GM19025 (cell line): ENCODE measurements around the gene IRF1.
A peak's percentile ranks its signal among the peaks of the same experiment; 100 is the strongest.
"Not testable (repeated sequence)": the region's sequence is repeated elsewhere in the genome, so short reads cannot be mapped to it uniquely, and the experiment has no call there.

Experiments used
- ATAC-seq: cut with Tn5 transposase; IDR thresholded peaks from one replicate; pipeline ENCODE4 v1.9.1; 2021; ENCODE audit warnings: mild to moderate bottlenecking, low read depth, moderate library complexity; ENCODE audit not compliant: unreplicated experiment

IRF1 gene

GRCh38 chr5:132487841-132488555 lies 2.6 kb downstream of the IRF1 start:
- no peak for ATAC-seq

DNA sequence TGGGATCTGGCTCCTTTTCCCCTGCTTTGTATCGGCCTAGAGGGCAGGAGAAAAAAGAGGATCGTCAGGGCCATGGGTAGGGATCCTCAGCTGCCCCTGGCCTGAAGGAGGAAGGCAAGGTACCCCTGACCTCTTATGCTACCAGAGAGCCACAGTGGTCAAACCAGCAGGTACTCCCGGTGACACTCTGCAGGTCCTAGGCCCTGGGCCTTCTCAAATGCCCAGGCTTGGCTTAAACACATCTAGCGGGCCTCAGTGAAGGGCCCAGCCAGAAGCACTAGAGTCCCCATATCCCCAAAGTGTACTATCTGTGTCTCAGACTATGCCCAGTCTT lies 3.5 kb downstream of the IRF1 start:
- no peak for ATAC-seq

- no peak for ATAC-seq
Measured at GRCh38 chr5:132486318-132487094, 4.1 kb downstream of the IRF1 start.

DNA sequence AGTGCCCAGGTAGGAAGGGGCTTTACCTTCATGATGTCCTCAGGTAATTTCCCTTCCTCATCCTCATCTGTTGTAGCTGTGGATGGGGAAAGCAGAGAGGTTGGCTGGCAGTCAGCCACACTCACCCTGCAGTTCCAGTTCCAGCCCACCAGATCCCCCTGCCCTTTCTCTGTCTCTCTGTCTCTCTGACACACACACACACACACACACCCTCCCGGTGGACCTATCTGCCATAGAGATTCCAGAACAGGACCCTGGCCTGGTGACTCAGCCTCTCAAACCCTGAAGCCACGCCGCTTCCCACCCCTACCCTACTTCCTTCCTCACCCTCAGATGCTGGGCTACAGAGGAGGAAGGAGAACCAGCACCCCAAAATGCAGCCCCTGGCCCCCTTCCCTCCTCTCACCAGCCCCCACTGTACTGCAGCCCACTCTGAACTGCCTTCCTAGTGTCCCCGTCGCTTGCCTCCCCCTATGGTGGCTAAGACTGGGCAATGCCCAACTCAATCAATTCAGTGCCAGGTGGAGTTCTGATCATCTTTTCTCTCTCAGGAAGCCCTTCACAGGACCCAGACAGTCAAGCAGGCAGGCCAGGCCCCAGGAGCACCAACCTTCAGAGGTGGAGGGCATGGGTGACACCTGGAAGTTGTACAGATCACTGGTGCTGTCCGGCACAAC lies 4.8 kb downstream of the IRF1 start:
- ATAC-seq: no peak

DNA sequence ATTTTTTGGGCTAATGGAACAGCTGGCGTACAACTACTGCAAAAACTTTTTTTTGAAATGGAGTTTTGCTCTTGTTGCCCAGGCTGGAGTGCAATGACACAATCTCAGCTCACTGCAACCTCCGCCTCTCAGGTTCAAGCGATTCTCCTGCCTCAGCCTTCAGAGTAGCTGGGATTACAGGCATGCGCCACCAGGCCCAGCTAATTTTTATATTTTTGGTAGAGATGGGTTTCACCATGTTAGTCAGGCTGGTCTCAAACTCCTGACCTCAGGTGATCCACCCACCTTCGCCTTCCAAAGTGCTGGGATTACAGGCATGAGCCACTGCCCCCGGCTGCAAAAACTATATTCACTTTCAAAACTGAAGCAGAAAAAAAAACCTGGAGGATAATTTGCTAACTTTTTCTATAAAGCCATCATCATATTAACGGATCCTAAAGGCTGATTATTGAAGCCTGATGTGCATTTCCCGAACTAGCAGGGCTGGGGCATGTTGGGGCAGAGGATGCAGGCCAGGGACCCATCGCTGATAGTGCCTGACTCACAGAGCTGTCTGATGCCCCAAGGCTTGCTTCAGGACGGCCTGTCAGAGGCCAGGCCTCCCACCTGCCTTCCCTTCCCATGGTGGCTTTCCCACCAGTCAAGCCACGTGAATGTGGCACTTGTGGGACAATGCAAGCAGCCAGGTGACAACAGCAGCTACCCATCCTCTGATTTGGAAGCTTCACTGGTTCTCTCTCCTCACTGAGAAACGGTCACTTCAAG lies 5.5 kb downstream of the IRF1 start:
- ATAC-seq: not testable (repeated sequence)

GRCh38 chr5:132484391-132484725 lies 6.2 kb downstream of the IRF1 start:
- no peak for ATAC-seq

- no peak for ATAC-seq
Measured at GRCh38 chr5:132483661-132484390, 6.7 kb downstream of the IRF1 start.

- no peak for ATAC-seq
Measured at GRCh38 chr5:132483101-132483500, 7.5 kb downstream of the IRF1 start.

- ATAC-seq: no peak
Measured at GRCh38 chr5:132481596-132482211, 8.9 kb downstream of the IRF1 start.

GRCh38 chr5:132480893-132481595 lies 9.5 kb downstream of the IRF1 start:
- ATAC-seq: no peak

DNA sequence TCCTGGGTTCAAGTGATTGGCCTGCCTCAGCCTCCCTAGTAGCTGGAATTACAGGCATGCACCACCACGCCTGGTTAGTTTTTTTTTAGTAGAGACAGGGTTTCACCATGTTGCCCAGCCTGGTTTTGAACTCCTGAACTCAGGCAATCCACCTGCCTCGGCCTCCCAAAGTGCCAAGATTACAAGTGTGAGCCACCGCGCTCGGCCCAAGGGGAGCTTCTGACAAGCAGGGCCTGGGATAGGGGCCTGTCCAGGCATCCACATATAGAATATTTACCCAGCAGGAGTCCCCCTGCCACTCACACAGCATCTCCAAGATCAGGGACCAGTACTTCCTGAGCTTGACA lies 10.1 kb downstream of the IRF1 start:
- no peak for ATAC-seq

GRCh38 chr5:132480042-132480441 lies 10.5 kb downstream of the IRF1 start:
- ATAC-seq: no peak

DNA sequence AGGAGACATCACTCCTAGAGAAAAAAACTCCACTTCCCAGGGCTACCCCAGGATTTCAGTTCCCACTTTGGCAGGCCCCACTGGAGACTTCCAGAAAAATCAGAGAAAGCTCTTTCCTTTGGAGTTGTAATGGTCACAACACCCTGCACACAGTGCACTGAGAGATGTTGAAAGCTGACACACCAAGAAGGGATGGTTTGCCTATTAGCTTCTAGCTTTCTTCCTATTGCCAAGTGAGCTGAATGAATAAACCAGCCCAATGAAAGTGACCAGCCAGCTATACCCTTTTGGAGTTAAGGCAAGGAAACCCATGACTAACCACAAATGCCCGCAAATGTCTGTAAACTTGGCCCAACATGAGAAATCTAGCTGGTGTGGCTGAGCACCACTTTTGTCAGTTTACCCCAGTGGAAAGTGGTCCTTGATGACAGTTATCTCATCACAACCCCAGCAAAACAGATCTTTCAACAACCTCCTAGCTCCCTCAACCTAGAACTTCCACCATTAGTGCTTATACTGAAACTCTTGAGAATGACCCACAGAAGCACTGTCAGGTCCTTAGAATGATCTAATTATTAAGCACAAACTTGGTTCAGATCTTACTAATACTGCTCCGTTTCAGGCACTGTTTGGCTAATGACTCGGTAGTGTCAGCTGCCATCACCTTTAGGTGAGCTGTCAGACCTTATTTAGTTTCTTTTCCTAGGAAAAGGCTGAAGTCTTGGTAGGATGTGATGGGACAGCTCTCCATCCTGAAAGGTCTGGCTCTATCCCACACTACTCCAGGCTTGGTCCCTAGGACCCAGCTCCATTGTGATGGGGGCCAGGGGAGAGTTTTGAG lies 11.2 kb downstream of the IRF1 start:
- peak; percentile 42 for ATAC-seq

DNA sequence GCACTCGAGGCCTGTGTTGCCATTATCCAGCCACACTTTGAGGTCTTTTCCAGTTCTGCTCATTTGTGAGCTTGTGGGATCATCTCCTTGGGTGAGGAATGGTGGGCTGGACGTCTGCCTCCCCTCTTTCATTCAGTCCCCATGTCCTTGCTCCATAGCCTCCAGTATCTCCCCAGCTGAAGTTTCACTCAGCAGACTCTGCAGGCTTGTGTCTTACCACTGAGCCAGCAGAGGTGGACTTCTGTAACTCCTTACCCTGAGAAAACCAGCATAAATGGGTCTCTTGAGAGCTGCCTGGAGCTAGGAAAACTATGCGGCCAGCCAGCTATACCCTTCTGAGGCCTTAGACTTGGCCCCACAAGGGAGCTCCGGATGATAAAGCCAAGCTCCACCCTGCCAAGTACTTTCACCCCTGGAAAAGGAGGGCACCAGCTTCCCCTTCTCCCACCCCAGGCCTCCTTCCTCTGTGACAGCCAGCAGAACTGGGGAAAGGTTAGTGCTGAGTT lies 12.2 kb downstream of the IRF1 start:
- no peak for ATAC-seq

DNA sequence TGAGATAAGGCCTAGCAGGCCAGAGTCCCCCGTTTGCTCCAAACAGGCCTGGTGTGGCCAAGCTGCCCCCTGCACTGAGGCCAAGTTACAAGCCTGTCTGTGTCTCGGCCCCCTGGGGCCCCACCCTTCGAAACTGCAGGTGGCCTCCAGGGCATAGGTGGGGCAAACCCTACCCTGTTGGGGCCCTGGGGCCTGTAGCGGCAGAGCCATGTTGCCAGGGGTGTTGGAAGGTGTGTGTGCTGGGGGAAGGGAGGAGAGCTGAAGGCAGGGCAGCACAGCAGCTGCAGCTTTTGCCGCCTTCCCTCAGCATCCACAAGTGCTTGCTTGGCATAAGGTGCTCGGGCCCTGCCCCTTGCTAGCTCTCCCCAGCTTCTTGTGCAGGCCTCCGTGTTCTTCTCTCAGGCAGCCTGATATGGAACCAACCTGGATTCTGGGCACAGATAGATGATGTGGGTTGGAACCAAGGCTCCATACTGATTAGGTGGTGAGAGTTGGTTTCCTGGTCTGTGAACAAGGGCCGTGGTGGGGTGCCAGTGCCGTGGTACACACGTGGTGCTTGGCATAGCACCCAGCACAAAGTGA lies 12.7 kb downstream of the IRF1 start:
- no peak for ATAC-seq

DNA sequence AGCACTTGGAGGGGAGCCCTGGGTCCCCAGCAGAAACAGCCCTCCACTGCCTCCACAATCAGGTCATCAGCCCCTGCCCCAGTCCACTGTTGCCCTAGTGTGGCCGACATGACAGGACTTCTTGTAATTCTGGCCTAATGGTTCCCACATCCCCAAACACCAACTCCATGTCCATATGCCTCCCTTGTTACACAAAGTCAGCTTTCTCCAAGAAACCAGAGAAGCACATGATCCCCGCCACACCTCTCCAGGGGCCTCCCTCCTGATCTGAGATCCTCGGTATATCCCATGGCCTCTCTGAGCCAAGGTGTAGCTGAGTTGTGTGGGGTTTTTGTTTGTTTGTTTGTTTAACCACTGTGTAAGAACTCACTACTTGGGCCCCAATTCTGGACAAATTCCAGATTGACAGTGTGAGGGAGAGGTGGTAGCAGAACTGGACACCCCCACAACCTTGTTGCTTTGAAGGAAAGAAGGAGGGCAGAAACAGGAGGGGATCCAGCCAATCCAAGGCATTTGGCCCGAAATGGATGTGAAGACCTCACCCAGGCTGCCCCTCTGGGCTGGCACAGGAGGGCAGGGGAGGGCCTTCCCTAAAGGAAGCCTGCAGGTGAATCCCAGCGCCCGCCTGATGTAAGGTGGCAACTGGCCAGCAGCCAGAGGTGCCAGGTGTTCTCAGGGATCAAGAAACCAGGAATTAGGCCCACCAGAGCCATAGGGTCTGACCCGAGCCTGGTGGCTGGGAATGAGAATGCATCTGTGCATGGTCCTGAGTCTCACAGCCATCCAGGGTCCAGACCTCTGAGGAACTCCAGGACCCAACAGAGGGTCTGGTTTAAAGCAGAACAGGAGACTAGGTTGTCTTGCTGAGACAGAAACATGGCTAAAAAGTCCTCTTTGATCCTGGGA lies 13.4 kb downstream of the IRF1 start:
- ATAC-seq: no peak
